SK-N-SH (cell line): ENCODE data around the gene LPCAT1. TPM values are rescaled to one million over a fixed set of nuclear protein-coding genes. Genes with fewer than 3 reads are reported as not detected.

Experiments
- CTCF ChIA-PET: fragments of 300-600, 350-600 bp; formaldehyde crosslinking; extraction: SDS; loops from one replicate; lab custom pipeline; 2021; lab: Yijun Ruan, JAX
- POLR2A ChIA-PET: fragments of 350-600 bp; sonication (Branson Sonifier 250); formaldehyde crosslinking; extraction: SDS; loops from one replicate; lab custom pipeline; 2020; ENCODE audit warnings: antibody characterized with exemption, inconsistent platforms; lab: Yijun Ruan, JAX
- DNase-seq: peaks from one replicate; pipeline ENCODE4 v3.0.0; 2012
- H2AFZ ChIP-seq: fragments of 200-600 bp; sonication (generic); 2 replicates; pipeline ENCODE4 v1.8.1; 2016; ENCODE audit warnings: antibody characterized with exemption, mild to moderate bottlenecking, low read depth
- H3F3A ChIP-seq: fragments of 200-600 bp; sonication (generic); replicated peaks from 2 replicates; pipeline ENCODE3; 2016; ENCODE audit warnings: antibody characterized with exemption, mild to moderate bottlenecking; ENCODE audit not compliant: insufficient read depth
- H3K27ac ChIP-seq, 2 experiments: fragments of 200-500 bp in 1 of 2; fragments of 200-600 bp in 1 of 2; sonication (Bioruptor generic) in 1 of 2; sonication (generic), shearing (Covaris generic) in 1 of 2; 2 replicates each; pipeline versions ENCODE4 v1.5.1 to v1.6.1; 2014 to 2016; ENCODE audit warnings: low read depth in 2 of 2, inconsistent platforms in 1 of 2, low read length in 1 of 2, mild to moderate bottlenecking in 1 of 2, mixed read lengths in 1 of 2
- H3K27me3 ChIP-seq: fragments of 200-600 bp; sonication (generic), shearing (Covaris generic); 2 replicates; pipeline ENCODE4 v1.6.1; 2016; ENCODE audit warnings: mixed run types; ENCODE audit not compliant: insufficient read depth
- H3K36me3 ChIP-seq, 2 experiments: fragments of 200-500 bp in 1 of 2; fragments of 200-600 bp in 1 of 2; sonication (Bioruptor generic) in 1 of 2; sonication (generic) in 1 of 2; replicated peaks in 1 of 2; 2 replicates each; pipeline versions ENCODE3 to v1.5.1; 2014 to 2016; ENCODE audit warnings: low read length in 1 of 2, mild to moderate bottlenecking in 1 of 2; ENCODE audit not compliant: insufficient read depth in 2 of 2, control insufficient read depth in 1 of 2
- H3K4me1 ChIP-seq, 2 experiments: fragments of 200-500 bp in 1 of 2; fragments of 200-600 bp in 1 of 2; sonication (Bioruptor generic) in 1 of 2; sonication (generic), shearing (Covaris generic) in 1 of 2; 2 replicates each; pipeline versions ENCODE4 v1.5.1 to v1.6.1; 2014 to 2016; ENCODE audit warnings: low read depth in 1 of 2, low read length in 1 of 2, mixed run types in 1 of 2; ENCODE audit not compliant: insufficient read depth in 2 of 2, control insufficient read depth in 1 of 2
- H3K4me2 ChIP-seq: fragments of 200-600 bp; sonication (generic), shearing (Covaris generic); 2 replicates; pipeline ENCODE4 v1.6.1; 2017; ENCODE audit warnings: mixed run types
- H3K4me3 ChIP-seq, 2 experiments: fragments of 200-500 bp in 1 of 2; fragments of 200-600 bp in 1 of 2; sonication (Bioruptor generic) in 1 of 2; sonication (generic), shearing (Covaris generic) in 1 of 2; 2 replicates each; pipeline versions ENCODE4 v1.5.1 to v1.8.1; 2014 to 2016; ENCODE audit warnings: low read depth in 2 of 2, inconsistent platforms in 1 of 2, low read length in 1 of 2, mild to moderate bottlenecking in 1 of 2, mixed read lengths in 1 of 2, moderate library complexity in 1 of 2
- H3K79me2 ChIP-seq: fragments of 200-600 bp; sonication (generic); 2 replicates; pipeline ENCODE4 v1.8.1; 2017; ENCODE audit warnings: mild to moderate bottlenecking; ENCODE audit not compliant: insufficient read depth
- H3K9ac ChIP-seq: fragments of 200-600 bp; sonication (generic); 2 replicates; pipeline ENCODE4 v1.6.1; 2017; ENCODE audit warnings: mixed run types
- H3K9me2 ChIP-seq: fragments of 200-600 bp; sonication (generic); 2 replicates; pipeline ENCODE4 v1.6.1; 2017; ENCODE audit warnings: mixed run types
- H3K9me3 ChIP-seq: fragments of 200-600 bp; sonication (generic); 2 replicates; pipeline ENCODE4 v1.6.1; 2017; ENCODE audit warnings: mixed run types, mild to moderate bottlenecking, moderate library complexity
- H4K20me1 ChIP-seq: fragments of 200-600 bp; sonication (generic); 2 replicates; pipeline ENCODE4 v1.6.1; 2017; ENCODE audit warnings: mild to moderate bottlenecking, mixed run types; ENCODE audit not compliant: insufficient read depth
- CHD2 ChIP-seq: fragments of 150-350 bp; IDR thresholded peaks from 2 replicates; pipeline ENCODE4 v1.6.1; 2018; ENCODE audit warnings: low read length; ENCODE audit not compliant: partially characterized antibody
- FOXM1 ChIP-seq: IDR thresholded peaks from 2 replicates; pipeline ENCODE4 v1.4.0; 2012; ENCODE audit warnings: low read depth, mild to moderate bottlenecking
- IRF3 ChIP-seq: fragments of 150-350 bp; IDR thresholded peaks from 2 replicates; pipeline ENCODE4 v1.6.1; 2016; ENCODE audit warnings: mild to moderate bottlenecking, low read depth, low read length
- MEF2A ChIP-seq: IDR thresholded peaks from 2 replicates; pipeline ENCODE4 v1.4.0; 2012; ENCODE audit warnings: low read depth, borderline replicate concordance
- PBX3 ChIP-seq: IDR thresholded peaks from 2 replicates; pipeline ENCODE4; 2012
- POLR2AphosphoS5 ChIP-seq: IDR thresholded peaks from 2 replicates; pipeline ENCODE4 v1.6.1; 2012; ENCODE audit warnings: low read depth, low read length
- RAD21 ChIP-seq: IDR thresholded peaks from 2 replicates; pipeline ENCODE4 v1.6.1; 2012; ENCODE audit warnings: mild to moderate bottlenecking, low read length
- REST ChIP-seq: IDR thresholded peaks from 2 replicates; pipeline ENCODE4 v1.6.1; 2012; ENCODE audit warnings: mild to moderate bottlenecking, low read depth, low read length, moderate library complexity
- RXRA ChIP-seq: IDR thresholded peaks from 2 replicates; pipeline ENCODE4 v1.4.0; 2012; ENCODE audit warnings: low read depth, mild to moderate bottlenecking, borderline replicate concordance
- USF2 ChIP-seq: fragments of 150-350 bp; IDR thresholded peaks from 2 replicates; pipeline ENCODE4 v1.6.1; 2017; ENCODE audit warnings: antibody characterized with exemption, low read length, low read depth, borderline replicate concordance
- YY1 ChIP-seq: IDR thresholded peaks from 2 replicates; pipeline ENCODE4 v1.4.0; 2012; ENCODE audit warnings: low read depth, mild to moderate bottlenecking
- WGBS: methylation state at CpG from one replicate; pipeline ENCODE4 v1.1.6; 2017; ENCODE audit warnings: low lambda C conversion rate; 5-methylcytosine and 5-hydroxymethylcytosine counted together
- polyA plus RNA-seq, 3 experiments: library from polyadenylated mRNA; depleted of rRNA; stranded (reverse); fragments of >200 nt; gene quantifications; 2 replicates each; pipeline ENCODE4 v1.2.3, GENCODE V29; 2012

Gene LPCAT1
- polyA plus RNA-seq, 1 of the 3 experiments (the other 2 are of a cell fraction), result 42.3 TPM

GRCh38 chr5:1445313-1445688 is 78.5 kb downstream of the LPCAT1 start, which contains the start of gene SLC6A3:
SLC6A3 (minus strand) TSS chr5:1445440; CDS start chr5:1443197, 2,243 bp downstream.
- no peak within 1 kb of the TSS for H3K4me3 ChIP-seq
- H3K9ac ChIP-seq, result no peak within 1 kb of the TSS
- CTCF ChIA-PET, result no interaction called here
- H3K36me3 ChIP-seq, result no peaks in the 10 kb centered on the region
- TF ChIP-seq YY1, result no peak
- no peak for TF ChIP-seq MEF2A
- no peak for TF ChIP-seq IRF3
- no peak for TF ChIP-seq FOXM1
- TF ChIP-seq RXRA, result no peak
- no peak for TF ChIP-seq PBX3
- TF ChIP-seq CHD2, result no peak
- no peak for TF ChIP-seq POLR2AphosphoS5
- TF ChIP-seq USF2, result no peak
- no peak for TF ChIP-seq REST
- TF ChIP-seq RAD21, result no peak
- TF ChIP-seq, all 33 proteins: peak for 0
- Histone ChIP-seq H3K27ac (no peak within 1 kb of the TSS), H3K9me2 (no peaks in the 10 kb centered on the region), H3F3A (no peaks in the 10 kb centered on the region), H3K79me2 (no peaks in the 10 kb centered on the region), H3K4me1 (no peaks in the 10 kb centered on the region), H3K9me3 (no peaks in the 10 kb centered on the region), H3K4me2 (no peak within 1 kb of the TSS), H2AFZ (no peak within 1 kb of the TSS), H4K20me1 (no peaks in the 10 kb centered on the region), H3K27me3 (peaks cover 91% of the 10 kb centered on the region)
- no CpG with 5 or more reads among the region's 52 CpGs for whole genome bisulfite sequencing
- peak; percentile 70 for DNase-seq
- POLR2A ChIA-PET, result no interaction called here
